GM18868 (cell line): ENCODE measurements around the gene LRRC9.

Experiments
- ATAC-seq: cut with Tn5 transposase; IDR thresholded peaks from one replicate; pipeline ENCODE4 v1.9.1; 2021; ENCODE audit warnings: mild to moderate bottlenecking, moderate library complexity; ENCODE audit not compliant: unreplicated experiment

Gene LRRC9

DNA sequence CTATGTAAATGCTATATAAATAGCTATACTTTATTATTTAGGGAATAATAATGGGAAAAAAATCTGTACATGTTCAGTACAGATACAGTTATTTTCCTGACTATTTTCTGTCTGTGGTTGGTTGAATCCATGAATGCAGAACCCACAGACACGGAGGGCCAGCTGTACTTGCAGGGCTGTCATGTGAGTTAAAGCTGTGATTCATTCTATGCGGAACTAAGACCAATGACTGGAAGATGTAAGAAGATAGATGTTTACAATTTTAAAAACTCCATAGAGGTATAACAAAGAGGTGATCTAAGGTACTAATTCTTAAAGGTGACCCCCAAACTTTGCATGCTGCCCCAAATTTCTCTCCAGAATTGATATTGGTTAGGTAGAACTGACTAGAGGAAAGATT lies 186.4 kb downstream of the LRRC9 start:
- ATAC-seq, result no peak

DNA sequence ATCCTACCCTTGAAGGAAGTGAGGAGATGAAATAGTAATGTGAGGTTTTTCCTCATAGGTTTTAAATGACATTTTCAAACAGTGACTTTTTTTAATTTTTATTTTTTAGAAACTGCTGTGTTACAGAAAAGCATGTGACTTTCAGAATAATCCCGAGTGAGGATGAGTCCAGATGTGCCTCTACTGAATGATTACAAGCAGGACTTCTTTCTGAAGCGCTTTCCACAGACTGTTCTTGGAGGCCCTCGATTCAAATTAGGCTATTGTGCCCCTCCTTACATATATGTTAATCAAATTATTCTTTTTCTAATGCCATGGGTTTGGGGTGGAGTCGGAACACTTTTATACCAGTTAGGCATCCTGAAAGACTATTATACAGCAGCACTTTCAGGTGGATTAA lies 187.5 kb downstream of the LRRC9 start:
- no peak for ATAC-seq

DNA sequence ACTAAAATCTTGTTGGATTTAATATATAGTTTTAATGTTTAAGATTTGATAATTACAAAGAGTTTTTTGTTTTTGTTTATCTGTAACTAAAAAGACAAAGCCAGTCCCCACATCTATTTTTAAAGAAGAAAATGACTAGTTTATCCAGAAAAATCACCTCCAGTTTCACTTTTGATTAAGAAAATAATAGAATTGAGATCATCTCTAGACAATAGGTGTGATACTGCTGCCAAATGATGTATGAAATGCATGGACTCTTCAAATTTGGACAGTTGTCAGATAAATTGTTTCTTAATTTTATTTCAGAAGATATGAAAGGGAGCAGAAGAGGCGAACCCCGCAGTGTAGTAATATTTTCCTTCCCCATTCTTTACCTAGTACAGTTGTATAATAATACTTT lies 191.8 kb downstream of the LRRC9 start:
- ATAC-seq, result no peak
